HEK293T (cell line): ENCODE results near the gene NRG3.

Experiments
- CTCF ChIA-PET: fragments of 350-600 bp; formaldehyde crosslinking; extraction: SDS; loops from one replicate; lab custom pipeline; 2021; ENCODE audit warnings: antibody characterized with exemption, inconsistent platforms; lab: Yijun Ruan, JAX
- POLR2A ChIA-PET: fragments of 350-600 bp; formaldehyde crosslinking; extraction: SDS; loops from one replicate; lab custom pipeline; 2020; ENCODE audit warnings: antibody characterized with exemption, inconsistent platforms; lab: Yijun Ruan, JAX
- DNase-seq: peaks from one replicate; pipeline ENCODE4 v3.0.0; 2012; ENCODE audit warnings: mixed read lengths; ENCODE audit errors: extremely low spot score
- ARNT ChIP-seq: fragments of 450-650 bp; IDR thresholded peaks from 2 replicates; pipeline ENCODE4 v1.6.1; 2017; ENCODE audit warnings: mild to moderate bottlenecking
- BHLHE40 ChIP-seq: fragments of 450-650 bp; IDR thresholded peaks from 2 replicates; pipeline ENCODE4 v1.6.1; 2016; ENCODE audit warnings: mild to moderate bottlenecking, moderate library complexity, borderline replicate concordance
- CTBP1 ChIP-seq: fragments of 450-650 bp; IDR thresholded peaks from 2 replicates; pipeline ENCODE4 v1.6.1; 2016; ENCODE audit warnings: borderline replicate concordance
- ELF4 ChIP-seq: fragments of 450-650 bp; IDR thresholded peaks from 2 replicates; pipeline ENCODE4 v1.6.1; 2017; ENCODE audit warnings: antibody characterized with exemption
- FOXA1 ChIP-seq: fragments of 450-650 bp; IDR thresholded peaks from 2 replicates; pipeline ENCODE4 v1.6.1; 2016; ENCODE audit warnings: mild to moderate bottlenecking
- FOXK2 ChIP-seq: fragments of 450-650 bp; IDR thresholded peaks from 2 replicates; pipeline ENCODE4 v1.6.1; 2016; ENCODE audit warnings: mild to moderate bottlenecking
- FOXM1 ChIP-seq: fragments of 450-650 bp; IDR thresholded peaks from 2 replicates; pipeline ENCODE4 v1.6.1; 2017; ENCODE audit warnings: mild to moderate bottlenecking, borderline replicate concordance
- HDGF ChIP-seq: fragments of 450-650 bp; IDR thresholded peaks from 2 replicates; pipeline ENCODE4 v1.6.1; 2017; ENCODE audit warnings: antibody characterized with exemption, borderline replicate concordance
- L3MBTL2 ChIP-seq: fragments of 450-650 bp; conservative IDR thresholded peaks from 2 replicates; pipeline ENCODE4 v1.6.1; 2016; ENCODE audit warnings: mild to moderate bottlenecking
- LEF1 ChIP-seq: fragments of 450-650 bp; IDR thresholded peaks from 2 replicates; pipeline ENCODE4 v1.6.1; 2017; ENCODE audit warnings: mild to moderate bottlenecking, borderline replicate concordance
- NFRKB ChIP-seq: fragments of 450-650 bp; IDR thresholded peaks from 2 replicates; pipeline ENCODE4 v1.6.1; 2016; ENCODE audit warnings: mild to moderate bottlenecking, moderate library complexity
- PKNOX1 ChIP-seq: fragments of 450-650 bp; IDR thresholded peaks from 2 replicates; pipeline ENCODE4 v1.6.1; 2016
- SP1 ChIP-seq: fragments of 450-650 bp; IDR thresholded peaks from 2 replicates; pipeline ENCODE4 v1.6.1; 2017
- SUZ12 ChIP-seq: fragments of 450-650 bp; IDR thresholded peaks from 2 replicates; pipeline ENCODE4 v1.6.1; 2016; ENCODE audit warnings: mild to moderate bottlenecking
- TARDBP ChIP-seq: fragments of 450-650 bp; IDR thresholded peaks from 2 replicates; pipeline ENCODE4 v1.6.1; 2016
- ZNF384 ChIP-seq: fragments of 450-650 bp; IDR thresholded peaks from 2 replicates; pipeline ENCODE4 v1.6.1; 2016

Gene NRG3

GRCh38 chr10:81862596-81862995 is 12.4 kb upstream of the NRG3 start:
- no peak for DNase-seq
- CTCF ChIA-PET: no interaction called here
- POLR2A ChIA-PET: no interaction called here
- no peak for TF ChIP-seq LEF1
- no peak for TF ChIP-seq CTBP1
- no peak for TF ChIP-seq BHLHE40
- TF ChIP-seq HDGF: no peak
- TF ChIP-seq FOXM1: no peak
- TF ChIP-seq TARDBP: no peak
- TF ChIP-seq FOXK2: no peak
- no peak for TF ChIP-seq ZNF384
- no peak for TF ChIP-seq SUZ12
- no peak for TF ChIP-seq SP1
- no peak for TF ChIP-seq NFRKB

DNA sequence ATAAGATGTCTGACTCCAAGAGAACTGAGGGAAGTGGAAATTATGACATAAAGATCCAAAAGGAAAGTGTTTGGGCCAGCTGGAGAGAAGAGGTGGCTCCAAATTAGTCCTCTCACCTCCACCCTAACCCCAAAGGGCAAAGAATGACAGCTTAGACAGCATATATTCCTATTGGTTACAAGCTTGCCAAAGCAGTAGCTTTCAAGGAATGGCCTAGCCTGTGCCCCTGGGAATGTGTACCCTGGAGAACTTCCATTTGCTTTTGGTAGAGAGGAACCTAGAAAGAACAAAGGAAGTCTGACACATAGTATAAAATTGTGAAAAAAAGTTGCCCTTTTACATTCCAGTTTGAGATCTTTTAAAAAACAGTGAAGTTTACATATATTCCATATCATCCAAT is 11.2 kb upstream of the NRG3 start:
- DNase-seq: no peak
- POLR2A ChIA-PET: no interaction called here
- TF ChIP-seq FOXA1 (no peak), HDGF (no peak), SP1 (no peak), BHLHE40 (no peak), FOXK2 (no peak), SUZ12 (no peak), ZNF384 (no peak), FOXM1 (no peak), ARNT (no peak), ELF4 (no peak), NFRKB (no peak), CTBP1 (no peak), TARDBP (no peak), PKNOX1 (no peak), LEF1 (no peak)
- CTCF ChIA-PET: no interaction called here

- ChIA-PET POLR2A (interaction anchor here (0.7 kb wide), 1 partner anchor 739 kb away, joined by 3 read pairs; no protein-coding TSS in a partner anchor), CTCF (no interaction called here)
- no peak for DNase-seq
- TF ChIP-seq HDGF (no peak), SP1 (no peak), SUZ12 (no peak), ELF4 (no peak), ARNT (no peak), BHLHE40 (no peak), ZNF384 (no peak), FOXA1 (no peak), FOXK2 (no peak)
These were observed 9.4 kb upstream of the NRG3 start for GRCh38 chr10:81865581-81865980.

DNA sequence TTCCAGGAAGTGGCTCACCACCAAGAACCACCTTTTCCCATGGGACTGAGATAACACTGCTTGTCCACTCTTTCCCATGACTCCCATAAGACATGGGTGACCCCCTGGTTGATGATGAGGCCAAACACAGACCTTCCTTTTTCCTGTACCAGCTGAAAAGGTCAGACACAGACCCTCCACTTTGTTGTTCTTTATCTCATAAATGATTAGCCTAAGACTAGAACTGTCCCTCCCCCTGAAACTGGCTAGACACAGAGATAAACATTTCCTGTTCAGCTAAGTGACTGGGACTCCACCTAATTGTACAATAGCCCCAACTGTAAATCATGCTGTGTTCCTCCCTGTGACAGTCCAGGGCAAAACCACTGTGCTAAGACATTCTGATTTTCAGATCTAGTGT is 8.2 kb upstream of the NRG3 start:
- POLR2A ChIA-PET: no interaction called here
- CTCF ChIA-PET: interaction anchor here (0.6 kb wide), 1 partner anchor 824 kb away, joined by 3 read pairs; no protein-coding TSS in a partner anchor
- TF ChIP-seq SUZ12: no peak
- TF ChIP-seq ZNF384: no peak
- TF ChIP-seq BHLHE40: no peak
- TF ChIP-seq HDGF: no peak
- TF ChIP-seq ARNT: no peak
- no peak for TF ChIP-seq TARDBP
- TF ChIP-seq LEF1: no peak
- no peak for TF ChIP-seq PKNOX1
- no peak for TF ChIP-seq ELF4
- TF ChIP-seq FOXM1: no peak
- no peak for TF ChIP-seq FOXA1
- TF ChIP-seq NFRKB: no peak
- no peak for TF ChIP-seq SP1
- no peak for TF ChIP-seq L3MBTL2
- no peak for DNase-seq

DNA sequence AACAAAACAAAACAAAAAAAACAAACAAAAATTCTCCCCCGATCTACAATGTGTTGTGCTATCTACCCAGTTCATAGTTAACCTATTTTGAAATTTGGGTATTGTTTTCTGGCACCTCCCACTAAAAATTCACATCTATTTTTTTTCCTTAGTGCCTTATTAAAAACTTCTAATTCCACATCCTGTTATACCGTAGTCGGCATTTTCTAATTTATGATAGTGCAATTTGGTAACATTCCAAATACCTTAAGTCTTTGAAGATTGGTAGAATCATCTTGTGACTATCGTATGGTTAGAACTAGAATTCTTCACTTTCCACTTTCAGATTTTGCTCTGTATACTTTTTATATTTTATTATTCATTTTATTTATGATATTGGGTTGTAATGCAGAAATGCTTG is 4.5 kb upstream of the NRG3 start:
- ChIA-PET POLR2A (no interaction called here), CTCF (no interaction called here)
- TF ChIP-seq NFRKB (no peak), BHLHE40 (no peak), ZNF384 (no peak), CTBP1 (no peak), ELF4 (no peak), FOXA1 (no peak), L3MBTL2 (no peak), TARDBP (no peak), LEF1 (no peak), FOXK2 (no peak), FOXM1 (no peak), ARNT (no peak), HDGF (no peak)
- no peak for DNase-seq

- POLR2A ChIA-PET: no interaction called here
- no peak for DNase-seq
- CTCF ChIA-PET: interaction anchor here (1.7 kb wide), 1 partner anchor 28 kb away, joined by 4 read pairs; no protein-coding TSS in a partner anchor
- TF ChIP-seq ARNT: no peak
These were observed 3.4 kb upstream of the NRG3 start for GRCh38 chr10:81871558-81871957.

DNA sequence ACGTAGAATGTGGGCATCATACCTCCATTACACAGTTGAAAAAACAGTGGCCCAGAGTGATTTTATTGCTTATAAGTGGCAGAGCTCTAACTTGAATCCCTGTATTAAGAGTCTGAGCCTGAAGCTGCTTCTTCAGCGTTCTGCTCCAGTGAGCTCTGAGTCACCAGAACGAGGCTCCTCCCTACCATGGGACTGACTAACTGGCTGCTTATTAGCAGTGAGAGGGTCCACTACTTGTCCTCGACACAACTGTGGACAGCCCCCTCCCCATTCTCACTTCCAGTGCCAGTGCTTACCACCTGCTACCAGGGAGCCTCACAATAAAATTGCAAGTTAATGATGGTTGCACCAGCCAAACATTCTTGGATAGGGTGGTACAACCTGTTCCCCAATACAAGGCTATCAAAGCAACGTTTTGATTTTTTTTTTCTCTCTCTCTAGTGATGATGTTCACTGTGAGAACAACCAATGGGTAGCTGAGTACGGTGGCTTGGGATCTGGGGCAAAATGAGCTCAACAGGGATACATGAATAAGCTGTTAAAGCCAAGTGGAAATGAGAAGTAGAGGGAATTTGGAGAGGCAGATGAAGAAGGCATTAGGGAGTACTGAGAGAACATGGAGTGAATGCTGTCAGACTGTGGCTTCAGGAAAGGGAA is 2.7 kb upstream of the NRG3 start:
- TF ChIP-seq NFRKB (no peak), FOXM1 (no peak), BHLHE40 (no peak)
- ChIA-PET CTCF (interaction anchor here (1.7 kb wide), 1 partner anchor 29 kb away, joined by 4 read pairs; no protein-coding TSS in a partner anchor), POLR2A (no interaction called here)
- DNase-seq: no peak
